H9 (cell line): ENCODE data around the gene PPP2R5E. TPM values are rescaled to one million over a fixed set of nuclear protein-coding genes. Genes with fewer than 3 reads are reported as not detected.

Experiments used
- DNase-seq: peaks from one replicate; pipeline ENCODE4 v3.0.0-alpha.2; 2017
- H2AFZ ChIP-seq: one replicate; pipeline ENCODE4 v1.6.1; 2013; ENCODE audit warnings: mild to moderate bottlenecking, low read length, control low read depth, moderate library complexity
- H2AK5ac ChIP-seq: 2 replicates; pipeline ENCODE4 v1.6.1; 2013; ENCODE audit warnings: low read length, control low read depth, mixed read lengths; ENCODE audit not compliant: insufficient read length
- H2BK120ac ChIP-seq: one replicate; pipeline ENCODE4 v1.6.1; 2013; ENCODE audit warnings: low read depth, mild to moderate bottlenecking, low read length, control low read depth, inconsistent platforms; ENCODE audit not compliant: poor library complexity, severe bottlenecking
- H2BK12ac ChIP-seq: 2 replicates; pipeline ENCODE4 v1.6.1; 2013; ENCODE audit warnings: low read length, control low read depth, mixed read lengths, low read depth; ENCODE audit not compliant: insufficient read length
- H2BK15ac ChIP-seq: 2 replicates; pipeline ENCODE4 v1.6.1; 2013; ENCODE audit warnings: low read depth, low read length, control low read depth
- H2BK20ac ChIP-seq: one replicate; pipeline ENCODE4 v1.6.1; 2013; ENCODE audit warnings: low read depth, mild to moderate bottlenecking, low read length, control low read depth, inconsistent platforms; ENCODE audit not compliant: poor library complexity, severe bottlenecking
- H2BK5ac ChIP-seq: 2 replicates; pipeline ENCODE4 v1.6.1; 2013; ENCODE audit warnings: low read length, control low read depth, mixed read lengths; ENCODE audit not compliant: insufficient read length
- H3K14ac ChIP-seq: 2 replicates; pipeline ENCODE4 v1.6.1; 2013; ENCODE audit warnings: low read length, control low read depth; ENCODE audit not compliant: insufficient read depth
- H3K18ac ChIP-seq: 2 replicates; pipeline ENCODE4 v1.6.1; 2013; ENCODE audit warnings: low read depth, mild to moderate bottlenecking, mixed read lengths, low read length, control low read depth; ENCODE audit not compliant: insufficient read length
- H3K23ac ChIP-seq: 2 replicates; pipeline ENCODE4 v1.6.1; 2013; ENCODE audit warnings: low read length, control low read depth, mixed read lengths, low read depth; ENCODE audit not compliant: insufficient read length
- H3K23me2 ChIP-seq: 2 replicates; pipeline ENCODE4 v1.6.1; 2013; ENCODE audit warnings: low read depth, mild to moderate bottlenecking, mixed read lengths, low read length, control low read depth; ENCODE audit not compliant: insufficient read length, poor library complexity, severe bottlenecking
- H3K27ac ChIP-seq: 2 replicates; pipeline ENCODE4 v1.5.1; 2013; ENCODE audit warnings: low read length, control low read depth, mixed read lengths, low read depth; ENCODE audit not compliant: insufficient read length
- H3K27me3 ChIP-seq: 2 replicates; pipeline ENCODE4 v1.6.1; 2013; ENCODE audit warnings: low read length, control low read depth, inconsistent platforms; ENCODE audit not compliant: insufficient read depth
- H3K4ac ChIP-seq: 2 replicates; pipeline ENCODE4 v1.6.1; 2013; ENCODE audit warnings: low read depth, mild to moderate bottlenecking, control low read depth, inconsistent platforms, low read length, moderate library complexity
- H3K4me1 ChIP-seq: 2 replicates; pipeline ENCODE4 v1.6.1; 2013; ENCODE audit warnings: low read length, control low read depth, inconsistent platforms; ENCODE audit not compliant: insufficient read depth
- H3K4me2 ChIP-seq: 2 replicates; pipeline ENCODE4 v1.6.1; 2013; ENCODE audit warnings: low read length, control low read depth, mixed read lengths; ENCODE audit not compliant: insufficient read length, insufficient read depth
- H3K56ac ChIP-seq: 2 replicates; pipeline ENCODE4 v1.6.1; 2013; ENCODE audit warnings: low read depth, mild to moderate bottlenecking, mixed read lengths, low read length, control low read depth; ENCODE audit not compliant: insufficient read length
- H3K79me1 ChIP-seq: 2 replicates; pipeline ENCODE4 v1.6.1; 2013; ENCODE audit warnings: low read depth, mild to moderate bottlenecking, moderate library complexity, low read length, control low read depth, inconsistent platforms; ENCODE audit not compliant: insufficient read depth, poor library complexity, severe bottlenecking
- H3K79me2 ChIP-seq: 2 replicates; pipeline ENCODE4 v1.6.1; 2013; ENCODE audit warnings: low read length, control low read depth, inconsistent platforms; ENCODE audit not compliant: insufficient read depth
- H3K9ac ChIP-seq: 2 replicates; pipeline ENCODE4 v1.6.1; 2013; ENCODE audit warnings: low read length, control low read depth, mixed read lengths; ENCODE audit not compliant: insufficient read length; ENCODE audit errors: extremely low read depth
- H3K9me3 ChIP-seq: one replicate; pipeline ENCODE4 v1.6.1; 2013; ENCODE audit warnings: low read depth, low read length, inconsistent platforms; ENCODE audit not compliant: control insufficient read depth
- H3T11ph ChIP-seq: one replicate; pipeline ENCODE4 v1.6.1; 2013; ENCODE audit warnings: mild to moderate bottlenecking, low read length, control low read depth, inconsistent platforms
- H4K20me1 ChIP-seq: one replicate; pipeline ENCODE4 v1.6.1; 2013; ENCODE audit not compliant: control insufficient read depth, insufficient read length, insufficient read depth
- H4K5ac ChIP-seq: 2 replicates; pipeline ENCODE4 v1.6.1; 2013; ENCODE audit warnings: low read depth, mild to moderate bottlenecking, mixed read lengths, low read length, control low read depth; ENCODE audit not compliant: insufficient read length
- H4K8ac ChIP-seq: replicated peaks from 2 replicates; pipeline ENCODE4 v1.6.1; 2013; ENCODE audit warnings: low read length, control low read depth, mixed read lengths, low read depth; ENCODE audit not compliant: insufficient read length
- H4K91ac ChIP-seq: 2 replicates; pipeline ENCODE4 v1.6.1; 2013; ENCODE audit warnings: low read depth, mild to moderate bottlenecking, moderate library complexity, mixed read lengths, low read length, control low read depth; ENCODE audit not compliant: insufficient read length
- H3K27ac Mint-ChIP-seq, 3 experiments: 2 replicates in 2 of 3; 3 replicates in 1 of 3; pipeline ENCODE4 v1.8.0; 2020 to 2021; ENCODE audit warnings: mixed read lengths in 3 of 3, mild to moderate bottlenecking in 1 of 3, moderate library complexity in 1 of 3
- H3K27me3 Mint-ChIP-seq: 2 replicates; pipeline ENCODE4 v1.8.0; 2021; ENCODE audit warnings: low read depth, mild to moderate bottlenecking, moderate library complexity, mixed read lengths
- H3K36me3 Mint-ChIP-seq, 3 experiments: 2 replicates in 2 of 3; 3 replicates in 1 of 3; pipeline ENCODE4 v1.8.0; 2020 to 2021; ENCODE audit warnings: low read depth in 3 of 3, mixed read lengths in 3 of 3; ENCODE audit not compliant: insufficient read depth in 1 of 3
- H3K4me1 Mint-ChIP-seq, 2 experiments: 2 replicates each; pipeline ENCODE4 v1.8.0; 2020; ENCODE audit warnings: mixed read lengths in 2 of 2
- H3K4me3 Mint-ChIP-seq, 2 experiments: 2 replicates in 1 of 2; 3 replicates in 1 of 2; pipeline ENCODE4 v1.8.0; 2020 to 2021; ENCODE audit warnings: mild to moderate bottlenecking in 2 of 2, mixed read lengths in 2 of 2, moderate library complexity in 1 of 2
- H3K9me3 Mint-ChIP-seq, 2 experiments: 2 replicates in 1 of 2; 3 replicates in 1 of 2; pipeline ENCODE4 v1.8.0; 2020; ENCODE audit warnings: mild to moderate bottlenecking in 2 of 2, mixed read lengths in 2 of 2, moderate library complexity in 1 of 2
- CTCF ChIP-seq: fragments of 200-600 bp; sonication (generic); conservative IDR thresholded peaks from 3 replicates; pipeline ENCODE4 v1.8.0; 2021; ENCODE audit warnings: antibody characterized with exemption, mild to moderate bottlenecking
- WGBS: extraction: QIAGEN DNeasy Blood & Tissue Kit; methylation state at CpG from one replicate; pipeline ENCODE4 v1.1.7; 2013; ENCODE audit warnings: missing lambda C conversion rate, low lambda C conversion rate, mixed read lengths; ENCODE audit not compliant: insufficient read length; ENCODE audit errors: extremely low coverage; 5-methylcytosine and 5-hydroxymethylcytosine counted together
- total RNA-seq: library from RNA; stranded (reverse); gene quantifications from 2 replicates; pipeline ENCODE4 v1.2.1, GENCODE V29; 2021

PPP2R5E gene
- total RNA-seq, 1 experiment from 2014 or later = 65.8 TPM

GRCh38 chr14:63326840-63327239 lies 216.3 kb downstream of the PPP2R5E start:
- no peak overlapping the region for H3K4me3 Mint-ChIP-seq

More at GRCh38 chr14:63326840-63327239, 216.3 kb downstream of the PPP2R5E start:
- Histone ChIP-seq H2BK5ac (no peak overlapping the region), H3K79me2 (no peaks in the 10 kb centered on the region), H2AK5ac (no peak overlapping the region), H4K20me1 (no peaks in the 10 kb centered on the region), H2BK120ac (no peak overlapping the region), H3K79me1 (no peaks in the 10 kb centered on the region), H4K91ac (no peak overlapping the region), H3K27me3 (no peaks in the 10 kb centered on the region), H3K9ac (no peak overlapping the region), H2AFZ (no peak overlapping the region), H3K4me2 (no peak overlapping the region), H4K8ac (no peak overlapping the region), H2BK20ac (no peak overlapping the region), H3K4me1 (peaks cover 5% of the 10 kb centered on the region; the same call in 1 of the 2 replicates), H3K9me3 (no peaks in the 10 kb centered on the region), H3K27ac (no peak overlapping the region), H4K5ac (no peak overlapping the region), H3K4ac (no peak overlapping the region), H3K56ac (no peak overlapping the region), H3K23me2 (no peaks in the 10 kb centered on the region), H3T11ph (no peak overlapping the region), H2BK12ac (no peak overlapping the region), H3K23ac (no peak overlapping the region), H3K14ac (no peak overlapping the region), H2BK15ac (no peak overlapping the region), H3K18ac (no peak overlapping the region)
- DNase-seq = no peak
- WGBS = 100% methylated on average over 1 of the region's 5 CpGs
- Mint-ChIP-seq H3K27ac (no peak overlapping the region), H3K4me1 (peaks cover 11 to 13% of the 10 kb centered on the region in 2 experiments), H3K9me3 (peaks cover 0 to 2% of the 10 kb centered on the region in 2 experiments; a peak in 3 of 5 replicates), H3K27me3 (no peaks in the 10 kb centered on the region), H3K36me3 (peaks cover 0 to 5% (median 0%) of the 10 kb centered on the region in 3 experiments; a peak in 1 of 7 replicates)
- no peak for TF ChIP-seq CTCF
